GM23248 (cell line): ENCODE results near the gene NEGR1.

ENCODE experiments used
- EZH2 ChIP-seq: fragments of 200-600 bp; sonication (generic); IDR thresholded peaks from 2 replicates; pipeline ENCODE4 v1.6.1; 2018; ENCODE audit warnings: antibody characterized with exemption, mild to moderate bottlenecking; ENCODE audit not compliant: insufficient read depth, poor library complexity, severe bottlenecking
- EZH2phosphoT487 ChIP-seq: fragments of 200-600 bp; sonication (generic); IDR thresholded peaks from 2 replicates; pipeline ENCODE4 v1.6.1; 2018; ENCODE audit warnings: antibody characterized with exemption, moderate library complexity, mild to moderate bottlenecking, low read depth; ENCODE audit not compliant: insufficient read depth

DNA sequence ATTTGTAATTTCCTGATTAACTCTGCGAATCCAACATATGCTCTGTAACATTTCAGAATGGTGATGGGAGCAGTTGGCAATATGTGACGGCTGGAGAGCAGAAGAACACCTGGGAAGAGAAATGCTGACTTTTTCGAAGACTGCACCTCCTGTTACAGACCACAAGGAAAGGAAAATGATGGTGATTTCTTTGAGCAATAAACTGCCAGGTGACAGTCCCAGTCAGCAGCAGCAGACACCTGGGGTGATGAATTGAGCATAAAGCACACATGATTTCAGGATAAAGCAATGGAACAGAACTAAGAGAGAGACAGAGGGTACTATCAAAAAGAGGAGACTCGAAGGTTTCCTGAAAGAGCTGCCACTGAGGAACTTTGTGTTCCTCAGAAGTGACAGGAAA is 528.6 kb downstream of the NEGR1 start:
- no peak for TF ChIP-seq EZH2
- TF ChIP-seq EZH2phosphoT487, result no peak
